NCI-H1436 (cell line): ENCODE measurements around the gene RNASE3.
"Not testable (repeated sequence)": the region's sequence is repeated elsewhere in the genome, so short reads cannot be mapped to it uniquely, and the experiment has no call there.

ENCODE experiments used
- DNase-seq: peaks from one replicate; lab custom pipeline; 2025; lab: John Stamatoyannopoulos, UW

Gene RNASE3

DNA sequence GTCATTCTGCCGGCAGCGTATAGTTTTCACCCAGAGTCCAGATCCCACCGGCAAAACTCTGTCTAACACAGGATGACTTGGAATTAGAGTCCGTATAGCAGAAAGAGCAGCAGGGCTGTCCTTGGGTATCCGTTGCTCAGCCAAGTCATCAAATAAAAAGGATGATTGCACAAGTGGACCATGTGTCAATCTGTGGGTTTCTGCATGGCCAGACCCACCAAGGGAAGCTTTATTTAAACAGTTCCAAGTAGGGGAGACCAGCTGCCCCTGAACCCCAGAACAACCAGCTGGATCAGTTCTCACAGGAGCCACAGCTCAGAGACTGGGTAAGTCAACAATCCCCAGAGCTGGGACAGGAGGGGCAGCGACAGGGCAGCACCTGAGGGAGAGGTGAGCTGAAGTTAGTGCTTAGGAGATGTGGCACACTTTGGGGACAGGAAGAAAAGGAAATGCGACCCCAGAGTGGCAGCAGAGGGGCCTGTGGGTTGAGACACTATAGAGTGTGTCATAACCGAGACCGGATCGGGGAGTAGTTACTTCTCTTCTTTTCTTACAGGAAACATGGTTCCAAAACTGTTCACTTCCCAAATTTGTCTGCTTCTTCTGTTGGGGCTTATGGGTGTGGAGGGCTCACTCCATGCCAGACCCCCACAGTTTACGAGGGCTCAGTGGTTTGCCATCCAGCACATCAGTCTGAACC is at the start of gene RNASE3:
Gene RNASE3 (plus strand): TSS at position 260 of the 700 bp plus-strand sequence. CDS start 302 bp downstream, at position 562.
- not testable (repeated sequence) for DNase-seq

DNA sequence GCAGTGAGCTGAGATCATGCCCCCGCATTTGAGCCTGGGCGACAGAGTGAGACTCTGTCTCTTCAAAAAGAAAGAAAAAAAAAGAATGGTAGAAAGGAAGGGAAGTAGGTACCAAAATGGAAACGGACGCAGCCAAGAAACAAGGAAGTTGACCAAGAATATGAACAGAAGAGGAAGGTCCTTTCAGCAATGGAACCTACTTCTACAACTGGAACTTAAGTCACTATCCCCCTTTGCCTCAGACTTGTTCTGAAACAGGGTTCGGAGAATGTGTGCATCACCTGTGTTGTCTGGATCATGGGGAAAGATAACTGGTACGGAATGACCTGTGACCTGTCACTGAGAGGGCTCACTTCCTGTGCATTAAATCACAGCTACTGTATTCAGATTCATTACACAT is 44.6 kb upstream of the RNASE3 start:
- DNase-seq, result no peak

DNA sequence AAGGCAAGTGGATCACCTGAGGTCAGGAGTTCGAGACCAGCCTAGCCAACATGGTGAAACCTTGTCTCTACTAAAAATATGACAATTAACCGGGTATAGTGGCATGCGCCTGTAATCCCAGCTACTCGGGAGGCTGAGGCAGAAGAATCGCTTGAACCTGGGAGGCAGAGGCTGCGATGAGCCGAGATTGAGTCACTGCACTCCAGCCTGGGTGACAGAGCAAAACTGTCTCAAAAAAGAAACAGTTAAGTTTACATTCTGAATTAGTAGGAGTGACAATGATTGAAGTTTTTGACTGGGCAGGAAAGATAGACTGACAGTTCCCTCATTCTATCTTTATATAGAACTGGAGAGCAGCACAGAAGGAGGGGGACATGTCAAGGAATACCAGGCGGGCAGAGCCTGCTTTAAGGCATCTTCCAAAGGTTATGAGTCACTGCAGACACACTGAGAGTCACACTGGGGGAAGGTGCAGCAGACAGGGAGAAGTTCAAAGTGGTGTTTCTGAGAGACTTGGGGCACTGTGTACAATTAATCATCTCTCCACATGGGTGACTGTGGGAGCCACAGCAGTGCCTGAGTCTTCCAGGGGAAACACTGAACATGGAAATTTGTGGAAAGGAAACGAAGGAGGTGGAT is 42.8 kb upstream of the RNASE3 start:
- DNase-seq, result no peak

DNA sequence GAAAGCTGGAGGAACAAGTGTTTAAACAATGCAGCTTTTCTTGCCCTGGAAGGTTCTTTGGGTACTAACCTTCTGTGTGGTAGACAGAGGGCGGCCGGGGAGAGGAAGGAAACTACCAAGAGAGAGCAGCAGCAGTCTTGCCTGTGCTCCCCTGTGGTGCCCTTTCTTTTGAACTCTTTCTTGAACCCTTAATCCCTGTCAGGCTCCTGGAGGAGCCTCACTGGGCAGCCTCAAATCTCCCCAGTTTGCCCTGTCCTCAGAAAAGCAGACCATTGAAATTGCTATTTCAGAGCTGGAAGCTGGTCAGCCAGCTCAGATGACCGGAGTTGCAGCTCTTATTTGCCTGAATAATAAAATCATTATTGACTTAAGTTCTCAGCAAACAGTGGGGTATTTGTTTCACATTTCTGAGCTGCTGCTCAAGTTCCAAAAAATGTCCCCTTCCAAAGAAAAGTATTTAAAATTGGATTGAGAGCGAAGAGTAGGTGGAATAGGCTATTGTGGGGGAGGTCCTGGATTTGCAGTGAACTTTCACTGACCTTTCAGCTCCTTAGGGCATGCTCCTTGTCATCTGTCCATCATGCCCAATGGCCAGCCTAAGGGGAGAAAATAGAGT is 42.1 kb upstream of the RNASE3 start:
- no peak for DNase-seq

DNA sequence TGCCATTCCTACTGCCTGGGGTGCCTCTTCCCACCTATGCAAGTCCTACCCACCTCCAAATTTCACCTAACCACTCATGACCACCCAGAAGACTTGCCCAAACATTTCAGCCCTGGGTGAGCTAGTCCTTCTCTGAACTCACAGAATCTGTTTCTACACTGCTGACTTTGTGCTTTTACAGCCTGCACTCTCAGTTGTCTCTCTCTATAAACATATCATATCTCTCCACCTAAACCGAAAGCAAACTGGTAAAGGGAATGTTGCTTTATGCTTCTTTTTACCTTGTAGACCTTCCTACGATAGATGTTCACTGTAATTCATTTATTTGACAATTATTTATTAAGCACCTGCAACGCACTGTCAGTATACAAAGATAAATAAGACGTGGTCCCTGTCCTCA is 38.1 kb upstream of the RNASE3 start:
- no peak for DNase-seq

DNA sequence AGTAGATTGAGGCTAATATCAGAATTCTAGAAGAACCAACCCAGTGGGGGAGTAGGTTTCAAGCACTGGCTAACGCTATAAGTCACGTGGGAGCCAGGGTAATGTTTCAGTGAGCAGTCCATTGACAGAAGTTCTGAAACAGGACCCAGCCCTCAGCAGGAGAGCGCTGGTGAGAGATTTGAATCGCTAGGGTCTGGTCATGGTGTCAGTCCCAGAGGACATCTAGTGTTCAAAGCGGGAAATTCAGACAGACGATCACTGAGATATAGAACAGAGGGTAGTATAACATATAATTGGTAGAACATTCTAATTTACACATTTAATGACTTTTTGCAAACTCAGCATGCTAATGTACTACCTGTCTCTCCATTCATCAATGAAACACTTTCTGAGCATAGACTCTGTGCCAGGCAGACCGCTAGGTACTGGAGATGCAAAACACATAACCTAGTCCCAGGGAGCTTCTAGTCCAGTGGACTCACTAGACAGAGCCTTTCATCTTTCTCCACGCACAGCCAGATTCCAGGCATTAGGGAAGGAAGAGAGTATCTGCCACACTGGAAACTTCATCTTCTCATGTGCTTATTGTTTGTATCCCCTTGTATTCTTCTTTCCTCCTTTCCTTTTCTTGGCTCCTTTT is 35.4 kb upstream of the RNASE3 start:
- no peak for DNase-seq

DNA sequence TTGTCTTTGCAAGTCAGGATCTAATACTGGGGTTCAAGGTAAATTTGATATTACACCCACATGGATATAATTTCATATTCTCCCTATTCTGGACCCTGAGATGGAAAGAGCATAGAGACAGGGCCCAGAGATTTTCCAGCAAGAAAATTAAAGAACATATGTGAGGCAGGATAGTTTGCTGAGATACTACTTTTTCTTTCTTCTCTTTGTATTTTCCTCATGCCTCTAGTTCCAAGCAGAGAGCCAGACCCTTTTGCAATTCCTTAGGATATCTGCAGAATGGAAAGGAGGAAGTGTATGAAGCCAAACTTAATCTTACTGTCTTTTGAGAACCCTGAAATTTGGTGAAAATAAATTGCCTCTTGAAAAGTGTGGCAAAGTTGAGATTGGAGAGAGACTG is 34.0 kb upstream of the RNASE3 start:
- DNase-seq, result no peak

DNA sequence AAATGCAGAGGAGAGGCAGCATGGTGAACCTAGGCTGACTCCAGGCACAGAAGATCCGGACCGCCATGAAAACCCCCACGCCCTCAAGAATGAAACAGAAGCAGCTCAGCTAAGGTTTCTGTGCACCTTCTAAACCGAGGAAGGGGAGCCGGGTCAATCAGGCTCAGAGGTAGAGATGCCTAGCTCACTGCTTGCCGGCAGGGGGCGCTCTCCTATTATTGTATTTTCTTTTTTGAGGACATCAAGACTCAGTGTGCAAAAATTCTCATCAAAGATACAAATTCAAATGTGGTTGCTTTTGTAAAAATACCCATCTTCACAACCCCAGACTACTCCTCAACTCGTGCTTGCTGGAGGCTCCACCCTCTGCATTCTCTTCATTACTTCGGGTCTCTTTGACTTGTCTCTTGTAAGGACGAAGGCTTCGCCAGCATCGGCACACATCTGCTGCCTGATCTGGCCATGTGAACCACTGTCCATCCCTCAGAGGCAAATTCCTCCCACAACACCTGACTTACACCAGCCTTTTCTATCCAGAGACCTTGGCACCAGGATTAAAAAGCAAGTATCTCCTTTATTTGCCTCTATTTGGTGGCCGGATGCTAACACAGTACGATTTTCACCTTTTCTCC is 33.4 kb upstream of the RNASE3 start:
- peak; percentile 20 for DNase-seq

DNA sequence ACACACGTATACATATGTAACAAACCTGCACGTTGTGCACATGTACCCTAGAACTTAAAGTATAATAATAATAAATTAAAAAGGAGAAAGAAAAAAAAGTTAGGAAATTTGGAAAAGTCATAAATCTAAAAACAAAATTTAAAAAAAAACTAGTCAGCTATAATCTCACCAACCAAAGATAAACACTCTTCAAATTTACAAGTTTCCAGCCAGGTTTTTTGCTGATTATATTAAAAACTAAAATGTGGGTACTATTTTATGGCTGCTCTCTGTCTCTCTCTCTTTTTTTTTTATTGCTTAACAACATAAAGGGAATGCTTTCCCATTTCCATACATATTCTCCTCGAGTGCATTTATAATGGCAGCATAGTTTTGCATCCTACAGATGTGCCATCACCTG is 25.0 kb upstream of the RNASE3 start:
- DNase-seq, result no peak

DNA sequence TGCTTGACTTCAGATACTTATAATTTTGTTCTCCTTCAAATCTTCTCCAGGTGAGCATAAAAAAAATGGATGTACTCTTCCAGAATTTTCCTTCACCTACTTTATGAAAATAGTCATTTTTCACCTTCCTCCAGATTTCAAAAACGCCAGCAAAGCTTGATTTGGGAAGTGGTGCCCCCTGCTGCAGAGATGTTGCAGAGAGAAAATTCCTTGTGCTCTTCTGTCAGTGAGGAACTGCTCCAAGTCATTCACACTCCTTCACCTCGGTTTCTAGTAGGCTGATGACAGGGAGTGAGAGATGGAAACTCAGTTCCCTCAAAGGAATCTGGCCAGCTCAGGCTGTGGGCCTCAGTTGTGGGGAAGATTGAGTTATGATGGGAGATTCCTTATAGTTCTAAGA is 24.2 kb upstream of the RNASE3 start:
- DNase-seq, result no peak

DNA sequence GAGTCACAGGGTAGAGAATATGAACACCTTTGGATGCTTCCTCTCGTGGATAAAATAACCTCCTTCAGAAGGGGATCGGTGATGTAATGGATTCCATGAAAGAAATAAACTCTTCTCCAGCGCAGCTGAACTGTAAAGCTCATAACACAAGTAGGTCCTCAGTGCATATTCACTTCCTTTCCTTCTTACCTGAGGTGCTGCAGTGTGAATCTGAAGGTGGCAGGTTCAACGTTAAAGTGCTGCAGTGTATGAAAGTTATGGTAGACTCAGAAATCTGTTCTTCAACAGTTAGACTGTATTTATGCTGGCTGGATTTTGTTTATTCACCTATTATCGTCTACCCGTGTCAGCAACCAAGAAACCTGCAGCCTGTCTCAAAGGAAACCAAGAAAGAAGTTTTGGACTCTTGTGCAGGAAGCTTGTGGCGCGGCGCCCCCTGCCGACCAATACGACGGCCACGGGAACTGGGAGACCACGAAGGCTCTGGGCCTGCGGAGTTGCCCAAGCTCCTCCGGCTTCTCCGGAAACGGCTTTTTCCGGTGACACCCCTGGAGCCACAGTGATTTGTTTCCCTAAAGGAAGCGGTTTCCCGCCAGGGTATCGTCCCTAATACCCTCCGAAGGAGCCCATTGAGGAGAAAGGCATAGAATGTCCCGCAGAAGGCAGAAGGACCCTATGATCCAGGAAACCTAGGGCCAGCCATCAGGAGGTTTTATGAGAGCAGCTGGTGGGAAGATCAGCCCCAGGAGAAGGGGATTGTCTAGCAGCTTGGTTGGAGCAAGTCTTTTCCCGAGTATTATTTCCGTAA is 17.6 kb upstream of the RNASE3 start:
- DNase-seq, result peak; percentile 5

DNA sequence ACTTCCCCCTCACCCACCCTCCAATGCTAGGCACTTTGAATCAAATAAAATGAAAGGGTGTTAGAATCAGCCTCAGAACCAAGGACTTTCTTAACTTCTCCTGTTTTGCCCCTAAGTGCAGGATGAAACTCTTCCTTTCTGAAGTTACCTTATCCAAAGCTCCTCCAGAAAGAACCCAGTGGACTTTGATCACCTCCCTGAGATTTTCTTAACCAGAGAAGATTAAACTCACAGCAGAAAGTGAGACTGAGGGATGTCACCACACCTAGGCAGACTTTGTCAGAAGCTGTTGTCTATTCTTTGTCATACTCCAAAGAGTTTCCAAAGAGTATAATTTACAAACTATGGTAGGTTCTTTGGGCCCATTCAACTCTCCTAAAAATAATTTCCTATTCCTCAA is 14.2 kb upstream of the RNASE3 start:
- DNase-seq, result no peak

DNA sequence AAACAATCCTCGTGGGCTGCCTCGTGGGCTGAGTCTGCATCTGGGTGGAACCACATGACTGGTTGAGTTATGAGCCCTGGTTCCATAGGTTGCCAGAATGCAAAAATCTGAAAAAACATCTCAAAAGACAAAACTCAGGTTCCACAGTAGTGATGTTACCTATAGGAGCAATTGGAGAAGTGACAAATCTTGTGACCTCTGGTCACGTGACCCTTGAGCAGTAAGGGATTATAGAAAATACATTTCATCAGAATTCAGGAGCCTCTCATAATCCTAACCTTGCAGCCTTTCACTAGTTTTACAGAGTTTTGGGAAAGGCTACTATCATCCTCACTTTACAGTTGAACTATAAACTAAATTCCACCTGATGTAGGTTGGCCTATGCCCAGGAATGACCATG is 12.5 kb upstream of the RNASE3 start:
- no peak for DNase-seq

DNA sequence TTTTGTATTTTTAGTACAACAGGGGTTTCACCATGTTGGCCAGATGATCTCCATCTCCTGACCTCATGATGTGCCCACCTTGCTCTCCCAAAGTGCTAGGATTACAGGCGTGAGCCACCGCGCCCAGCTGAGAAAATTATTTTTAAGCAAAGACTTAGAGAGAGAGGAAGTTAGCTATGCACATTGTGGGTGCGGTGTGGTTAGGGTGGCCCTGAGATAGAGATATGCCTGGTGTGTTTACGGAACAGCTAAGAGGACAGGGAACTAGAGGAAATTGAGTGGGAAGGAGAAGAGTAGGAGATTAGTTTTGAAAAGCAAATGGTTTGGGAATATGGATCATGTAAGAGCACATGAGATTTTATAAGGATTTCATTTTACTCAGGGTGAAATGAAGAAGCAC is 10.0 kb upstream of the RNASE3 start:
- not testable (repeated sequence) for DNase-seq

DNA sequence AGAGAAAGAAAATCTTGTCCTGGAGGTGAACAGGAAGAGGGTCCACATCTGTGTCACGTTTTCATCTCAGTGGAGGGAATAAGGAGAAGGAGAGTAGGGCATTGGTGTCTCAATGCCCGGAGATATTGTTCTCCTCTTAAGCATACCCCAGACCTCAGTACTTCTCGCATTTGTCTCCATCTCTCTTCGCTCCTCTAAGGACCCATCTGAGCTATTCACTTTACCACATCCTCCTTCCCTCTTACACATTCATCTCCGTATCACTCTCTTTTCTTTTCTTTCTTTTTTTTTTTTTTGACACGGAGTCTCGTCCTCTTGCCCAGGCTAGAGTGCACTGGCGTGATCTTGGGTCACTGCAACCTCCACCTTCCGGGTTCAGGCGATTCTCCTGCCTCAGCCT is 8.4 kb upstream of the RNASE3 start:
- DNase-seq, result not testable (repeated sequence)

DNA sequence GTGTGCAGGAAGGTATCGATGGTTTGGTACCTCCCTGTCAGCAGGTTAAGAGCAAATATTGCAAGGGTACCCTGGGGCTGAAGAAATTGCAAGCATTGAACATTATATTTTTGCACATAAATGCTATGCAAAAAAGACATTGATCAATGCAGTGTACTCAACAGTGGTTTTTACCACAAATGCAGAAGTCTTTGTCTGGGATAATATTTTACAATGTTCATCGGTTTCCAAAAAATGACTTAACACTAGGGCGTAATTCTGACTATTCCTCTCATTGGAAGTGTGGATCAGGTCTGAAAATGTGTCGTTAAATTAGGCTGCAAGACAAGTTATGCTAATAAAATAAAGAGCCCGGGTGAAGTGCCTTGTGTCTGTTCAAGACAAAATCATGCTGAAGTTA is 2.8 kb upstream of the RNASE3 start:
- not testable (repeated sequence) for DNase-seq

DNA sequence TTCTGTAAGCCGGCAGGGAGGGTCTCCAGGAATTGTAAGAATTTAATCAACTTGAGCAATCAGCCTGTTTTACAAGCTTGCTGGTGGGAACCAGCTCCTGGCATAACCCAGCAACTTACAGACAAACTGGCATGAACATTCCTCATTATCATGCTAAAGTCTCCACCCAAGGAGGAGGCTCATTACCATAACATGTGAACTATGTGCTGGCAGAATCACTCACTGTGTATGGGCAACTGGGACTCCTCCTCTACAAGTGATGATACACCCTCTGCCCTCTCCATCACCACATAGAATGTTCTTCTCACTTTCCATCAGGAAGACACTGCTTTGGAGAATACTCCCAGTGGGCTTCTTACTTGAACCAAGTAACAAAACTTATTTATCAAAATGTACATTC is 4.1 kb downstream of the RNASE3 start:
- DNase-seq, result not testable (repeated sequence)

DNA sequence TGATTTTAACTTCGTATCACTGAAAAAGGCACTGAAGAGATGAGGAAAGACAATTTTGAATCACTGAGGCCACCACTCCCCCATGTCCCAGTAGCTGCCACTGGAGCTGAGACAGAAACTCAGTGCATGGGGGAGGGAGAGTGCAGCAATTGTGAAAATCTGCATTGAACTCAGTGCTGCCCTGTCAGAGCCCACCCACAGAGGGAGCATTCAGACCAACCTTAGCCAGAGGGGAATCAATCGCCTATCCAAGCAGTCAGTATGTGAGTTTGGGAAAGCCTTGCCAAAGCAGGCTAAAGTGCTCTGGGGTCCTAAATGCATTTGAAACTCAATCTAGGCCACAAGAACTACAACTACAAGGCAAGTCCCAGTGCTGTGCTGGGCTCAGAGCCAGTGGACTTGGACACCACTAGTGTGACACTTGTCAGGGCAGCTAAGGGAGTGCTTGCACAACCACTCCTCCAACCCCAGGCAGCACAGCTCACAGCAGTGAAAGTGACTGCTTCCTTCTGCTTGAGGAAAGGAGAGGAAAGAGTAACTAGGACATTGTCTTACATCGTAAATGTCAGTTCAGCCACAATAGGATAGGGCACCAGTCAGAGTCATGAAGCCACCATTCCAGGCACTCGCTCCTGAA is 13.3 kb downstream of the RNASE3 start:
- no peak for DNase-seq

DNA sequence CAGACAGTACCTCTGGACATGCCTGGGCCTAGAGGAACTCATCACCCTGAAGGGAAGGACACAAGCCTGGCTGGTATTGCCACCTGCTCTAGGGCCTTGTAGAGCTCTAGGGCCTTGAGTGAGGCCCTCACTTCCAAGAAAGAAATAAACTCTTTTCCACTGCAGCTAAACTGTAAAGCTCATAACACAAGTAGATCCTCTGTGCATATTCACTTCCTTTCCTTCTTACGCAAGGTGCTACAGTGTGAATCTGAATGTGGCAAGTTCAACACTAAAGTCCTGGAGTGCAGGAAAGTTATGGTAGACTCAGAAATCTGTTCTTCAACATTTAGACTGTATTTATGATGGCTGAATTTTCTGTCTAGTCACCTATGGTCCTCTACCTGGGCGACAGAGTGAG is 14.5 kb downstream of the RNASE3 start:
- no peak for DNase-seq

DNA sequence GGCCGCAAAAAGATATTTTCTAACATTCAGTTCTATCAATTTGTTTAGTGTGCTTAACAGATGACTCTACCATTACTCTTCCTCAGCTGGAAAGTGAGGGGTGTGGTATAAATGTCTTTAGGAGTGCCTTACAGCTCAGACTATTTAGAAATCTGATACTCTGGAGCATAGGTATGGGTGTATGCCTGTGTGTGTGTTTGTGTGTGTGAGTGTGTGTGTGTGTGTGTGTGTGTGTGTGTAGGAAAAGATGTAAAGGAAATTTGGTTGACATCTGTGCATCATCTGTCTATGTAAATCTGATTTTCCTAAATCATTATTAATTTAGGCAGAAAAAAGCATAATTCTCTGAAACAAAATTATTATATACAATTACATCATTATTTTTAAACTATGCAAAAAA is 16.0 kb downstream of the RNASE3 start:
- no peak for DNase-seq

DNA sequence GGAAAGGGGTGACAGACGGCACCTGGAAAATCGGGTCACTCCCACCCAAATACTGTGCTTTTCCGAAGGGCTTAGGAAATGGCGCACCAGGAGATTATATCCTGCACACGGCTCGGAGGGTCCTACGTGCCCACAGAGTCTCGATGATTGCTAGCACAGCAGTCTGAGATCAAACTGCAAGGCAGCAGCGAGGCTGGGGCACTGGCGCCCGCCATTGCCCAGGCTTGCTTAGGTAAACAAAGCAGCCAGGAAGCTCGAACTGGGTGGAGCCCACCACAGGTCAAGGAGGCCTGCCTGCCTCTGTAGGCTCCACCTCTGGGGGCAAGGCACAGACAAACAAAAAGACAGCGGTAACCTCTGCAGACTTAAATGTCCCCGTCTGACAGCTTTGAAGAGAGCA is 19.6 kb downstream of the RNASE3 start:
- DNase-seq, result not testable (repeated sequence)
